SK-N-MC (cell line): ENCODE data around the gene NLRP5.

Source experiments
- EZH2 ChIP-seq: fragments of 200-600 bp; sonication (generic); IDR thresholded peaks from one replicate; pipeline ENCODE4 v1.6.1; 2017; ENCODE audit warnings: antibody characterized with exemption
- POLR2AphosphoS5 ChIP-seq: IDR thresholded peaks from 2 replicates; pipeline ENCODE4 v1.6.1; 2012; ENCODE audit warnings: mild to moderate bottlenecking, low read depth, low read length, borderline replicate concordance

- TF ChIP-seq EZH2 (no peak), POLR2AphosphoS5 (no peak)
These were observed 1.3 kb upstream of the NLRP5 start for GRCh38 chr19:55985254-55985653.
